ENCODE data around the gene RGL1. TPM values are rescaled to one million over a fixed set of nuclear protein-coding genes. Genes with fewer than 3 reads are reported as not detected.

Gene RGL1
- total and polyA plus RNA-seq, 7 donors = 8.3 to 42.1 (median 23.8) TPM

GRCh38 chr1:183920651-183921050 is 115.7 kb downstream of the RGL1 start:
- TF ChIP-seq CTCF (IDR thresholded peaks at IDR 0.05) (no peak), EP300 (IDR thresholded peaks at IDR 0.05) (no peak), POLR2A (IDR thresholded peaks at IDR 0.05) (no peak), POLR2AphosphoS5 (IDR thresholded peaks at IDR 0.05) (no peak)
- DNase-seq = no peak
- H3K27me3 ChIP-seq = no peaks in the 10 kb centered on the region
- peaks cover 0 to 8% (median 7%) of the 10 kb centered on the region in 4 donors for H3K4me1 ChIP-seq
- H3K9me3 ChIP-seq = no peaks in the 10 kb centered on the region
- H3K36me3 ChIP-seq = peaks cover 3 to 95% (median 27%) of the 10 kb centered on the region in 4 donors
- no peak overlapping the region for H3K27ac ChIP-seq
- intact Hi-C loops (cut with DNase I) = no loop called here
- H3K4me3 ChIP-seq = no peak overlapping the region
- 62 to 64% methylated on average over 3 of the region's 3 CpGs for WGBS, 2 donors

GRCh38 chr1:183922197-183922596 is 117.3 kb downstream of the RGL1 start:
- no peak overlapping the region for H3K4me3 ChIP-seq
- intact Hi-C loops (cut with DNase I) = no loop called here
- peaks cover 9 to 100% (median 32%) of the 10 kb centered on the region in 4 donors for H3K36me3 ChIP-seq
- no peaks in the 10 kb centered on the region for H3K9me3 ChIP-seq
- no peak for DNase-seq
- TF ChIP-seq EP300 (IDR thresholded peaks at IDR 0.05) (no peak), POLR2AphosphoS5 (IDR thresholded peaks at IDR 0.05) (no peak), POLR2A (IDR thresholded peaks at IDR 0.05) (no peak), CTCF (IDR thresholded peaks at IDR 0.05) (peak in 1 of 4 experiments; percentile 7)
- no peaks in the 10 kb centered on the region for H3K27me3 ChIP-seq
- 95% methylated on average over 15 of the region's 15 CpGs for WGBS, 2 donors
- no peak overlapping the region for H3K27ac ChIP-seq
- no peaks in the 10 kb centered on the region for H3K4me1 ChIP-seq

- intact Hi-C loops (cut with DNase I) = no loop called here
- DNase-seq = no peak
- H3K4me3 ChIP-seq = no peak overlapping the region
- TF ChIP-seq POLR2A (IDR thresholded peaks at IDR 0.05) (no peak), CTCF (IDR thresholded peaks at IDR 0.05) (no peak), POLR2AphosphoS5 (IDR thresholded peaks at IDR 0.05) (no peak), EP300 (IDR thresholded peaks at IDR 0.05) (no peak)
- H3K9me3 ChIP-seq = no peaks in the 10 kb centered on the region
- H3K27ac ChIP-seq = no peak overlapping the region
- WGBS, 2 donors = 79% methylated on average over 8 of the region's 8 CpGs
- peaks cover 5 to 70% (median 23%) of the 10 kb centered on the region in 4 donors for H3K36me3 ChIP-seq
- H3K27me3 ChIP-seq = no peaks in the 10 kb centered on the region
- no peaks in the 10 kb centered on the region for H3K4me1 ChIP-seq
These were observed 121.0 kb downstream of the RGL1 start for GRCh38 chr1:183925947-183926346.

GRCh38 chr1:183926983-183927382 is 122.1 kb downstream of the RGL1 start:
- H3K4me3 ChIP-seq = no peak overlapping the region
- TF ChIP-seq POLR2AphosphoS5 (IDR thresholded peaks at IDR 0.05) (no peak), POLR2A (IDR thresholded peaks at IDR 0.05) (no peak)
- H3K27ac ChIP-seq = no peak overlapping the region
- H3K27me3 ChIP-seq = no peaks in the 10 kb centered on the region
- H3K4me1 ChIP-seq = peaks cover 0 to 9% (median 4%) of the 10 kb centered on the region in 4 donors
- intact Hi-C loops (cut with DNase I) = no loop called here
- H3K9me3 ChIP-seq = no peaks in the 10 kb centered on the region
- H3K36me3 ChIP-seq = peaks cover 5 to 60% (median 23%) of the 10 kb centered on the region in 4 donors
- no peak for DNase-seq
- 85 to 90% methylated on average over 5 of the region's 5 CpGs for WGBS, 2 donors

GRCh38 chr1:183931646-183932271 is 126.8 kb downstream of the RGL1 start:
- Histone ChIP-seq H3K27ac (peak overlapping the region; percentile 45 to 73 (median 66)), H3K9me3 (no peaks in the 10 kb centered on the region), H3K4me1 (peaks cover 0 to 27% (median 19%) of the 10 kb centered on the region in 4 donors), H3K36me3 (peaks cover 0 to 12% (median under 1%) of the 10 kb centered on the region in 4 donors), H3K27me3 (no peaks in the 10 kb centered on the region), H3K4me3 (peak overlapping the region in 1 of 4 donors; percentile 21)
- intact Hi-C loops (cut with DNase I) = loop anchor here (5.0 kb wide), 1 partner anchor 106 kb away; the partner anchor contains the start of gene COLGALT2
- no peak for TF ChIP-seq EP300 (IDR thresholded peaks at IDR 0.05)
- no peak for TF ChIP-seq CTCF (IDR thresholded peaks at IDR 0.05)
- TF ChIP-seq POLR2AphosphoS5 (IDR thresholded peaks at IDR 0.05) = no peak
- TF ChIP-seq POLR2A (IDR thresholded peaks at IDR 0.05) = no peak
- 78 to 80% methylated on average over 2 of the region's 2 CpGs for WGBS, 2 donors
- no peak for DNase-seq

Data from sigmoid colon (tissue), 7 donors.